ENCODE data around the gene RAB40C. TPM values are rescaled to one million over a fixed set of nuclear protein-coding genes. Genes with fewer than 3 reads are reported as not detected.

The RAB40C gene
- total RNA-seq, 1 donor from 2014 or later: 31.6 TPM

DNA sequence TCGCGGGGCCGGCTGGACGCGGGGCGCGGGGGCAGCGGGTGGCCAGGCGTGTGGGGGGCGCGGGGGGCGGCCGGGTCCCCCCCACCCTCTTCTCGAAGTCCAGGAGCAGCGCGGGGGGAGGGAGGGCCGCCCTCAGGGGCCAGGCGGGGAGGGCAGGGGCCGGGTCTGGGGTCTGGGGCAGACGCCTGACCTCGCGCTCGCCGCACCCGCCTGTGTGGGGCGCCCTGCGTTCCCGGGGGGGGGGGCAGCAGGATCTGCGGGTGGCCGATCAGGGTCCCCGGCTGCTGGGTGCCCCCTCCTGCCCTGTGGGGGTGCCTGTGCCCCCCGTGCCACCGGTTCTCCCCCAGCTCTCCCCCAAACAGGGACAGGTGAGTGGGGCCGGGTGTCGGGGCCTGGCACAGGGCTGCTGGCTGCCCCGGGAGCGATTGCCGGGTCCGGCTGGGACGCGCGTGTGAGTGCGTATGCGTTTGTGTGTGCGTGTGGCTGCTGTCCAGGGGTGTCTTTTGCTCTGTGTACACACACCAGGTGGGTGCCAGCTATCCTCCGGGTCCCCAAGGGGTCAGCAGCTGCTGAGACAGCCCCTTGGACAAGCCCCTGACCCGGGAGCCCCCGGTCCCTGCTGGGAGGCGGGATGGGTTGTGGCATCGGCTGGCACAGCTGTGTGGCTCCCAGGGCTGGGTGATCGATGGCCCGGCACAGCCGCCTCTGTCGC is 29.0 kb upstream of the RAB40C start:
- H3K27ac Mint-ChIP-seq (ENCODE audit: unreplicated experiment): no peak overlapping the region
- H3K27me3 Mint-ChIP-seq (ENCODE audit: low read depth): peaks cover 43% of the 10 kb centered on the region
- DNase-seq (ENCODE audit: low read depth, low spot score): no peak
- no peak for TF ChIP-seq CTCF (conservative IDR thresholded peaks at IDR 0.05)
- H3K9me3 Mint-ChIP-seq: no peaks in the 10 kb centered on the region
- H3K36me3 Mint-ChIP-seq (ENCODE audit: low read depth): no peaks in the 10 kb centered on the region
- no peak overlapping the region for H3K4me3 Mint-ChIP-seq
- H3K4me1 Mint-ChIP-seq: peaks cover 4% of the 10 kb centered on the region

GRCh38 chr16:561413-561794 is 28.5 kb upstream of the RAB40C start:
- DNase-seq (ENCODE audit: low read depth, low spot score): no peak
- no peaks in the 10 kb centered on the region for H3K36me3 Mint-ChIP-seq (ENCODE audit: low read depth)
- H3K4me3 Mint-ChIP-seq: no peak overlapping the region
- H3K9me3 Mint-ChIP-seq: no peaks in the 10 kb centered on the region
- H3K4me1 Mint-ChIP-seq: peaks cover 4% of the 10 kb centered on the region
- no peak for TF ChIP-seq CTCF (conservative IDR thresholded peaks at IDR 0.05)
- H3K27ac Mint-ChIP-seq (ENCODE audit: unreplicated experiment): no peak overlapping the region
- H3K27me3 Mint-ChIP-seq (ENCODE audit: low read depth): peaks cover 43% of the 10 kb centered on the region

GRCh38 chr16:561957-562938 is 27.6 kb upstream of the RAB40C start:
- no peak overlapping the region for H3K27ac Mint-ChIP-seq (ENCODE audit: unreplicated experiment)
- no peak for TF ChIP-seq CTCF (conservative IDR thresholded peaks at IDR 0.05)
- peak overlapping the region; percentile 27 for H3K4me3 Mint-ChIP-seq
- no peaks in the 10 kb centered on the region for H3K9me3 Mint-ChIP-seq
- peaks cover 42% of the 10 kb centered on the region for H3K27me3 Mint-ChIP-seq (ENCODE audit: low read depth)
- peaks cover 8% of the 10 kb centered on the region for H3K4me1 Mint-ChIP-seq
- H3K36me3 Mint-ChIP-seq (ENCODE audit: low read depth): no peaks in the 10 kb centered on the region
- DNase-seq (ENCODE audit: low read depth, low spot score): no peak

DNA sequence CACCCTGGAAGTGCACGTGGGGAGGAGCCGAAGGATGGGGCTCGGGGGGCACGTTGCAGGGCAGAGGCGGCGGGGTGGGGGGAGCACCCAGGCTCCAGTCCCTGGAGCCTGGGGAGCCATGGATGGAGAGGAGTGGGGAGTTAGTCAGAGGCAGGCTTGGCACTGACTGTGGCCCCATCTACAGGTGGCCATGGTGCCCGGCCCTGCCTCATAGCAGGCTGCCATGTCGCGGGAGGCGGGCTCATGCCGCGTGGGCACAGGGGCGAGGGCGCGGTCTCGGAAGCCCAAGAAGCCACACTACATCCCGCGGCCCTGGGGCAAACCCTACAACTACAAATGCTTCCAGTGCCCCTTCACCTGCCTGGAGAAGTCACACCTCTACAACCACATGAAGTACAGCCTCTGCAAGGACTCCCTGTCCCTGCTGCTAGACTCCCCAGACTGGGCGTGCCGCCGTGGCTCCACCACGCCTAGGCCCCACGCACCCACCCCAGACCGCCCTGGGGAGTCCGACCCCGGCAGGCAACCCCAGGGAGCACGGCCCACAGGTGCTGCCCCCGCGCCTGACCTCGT is 26.7 kb upstream of the RAB40C start:
- Mint-ChIP-seq H3K27ac (ENCODE audit: unreplicated experiment) (no peak overlapping the region), H3K4me3 (peak overlapping the region; percentile 27), H3K4me1 (peaks cover 8% of the 10 kb centered on the region), H3K36me3 (ENCODE audit: low read depth) (no peaks in the 10 kb centered on the region), H3K9me3 (no peaks in the 10 kb centered on the region), H3K27me3 (ENCODE audit: low read depth) (peaks cover 36% of the 10 kb centered on the region)
- no peak for DNase-seq (ENCODE audit: low read depth, low spot score)
- TF ChIP-seq CTCF (conservative IDR thresholded peaks at IDR 0.05): no peak

- no peak overlapping the region for H3K4me3 Mint-ChIP-seq
- no peak overlapping the region for H3K27ac Mint-ChIP-seq (ENCODE audit: unreplicated experiment)
- H3K4me1 Mint-ChIP-seq: peaks cover 12% of the 10 kb centered on the region
- TF ChIP-seq CTCF (conservative IDR thresholded peaks at IDR 0.05): no peak
- DNase-seq (ENCODE audit: low read depth, low spot score): no peak
- peaks cover 23% of the 10 kb centered on the region for H3K27me3 Mint-ChIP-seq (ENCODE audit: low read depth)
- H3K9me3 Mint-ChIP-seq: no peaks in the 10 kb centered on the region
- H3K36me3 Mint-ChIP-seq (ENCODE audit: low read depth): no peaks in the 10 kb centered on the region
Observed at GRCh38 chr16:564690-565418, 25.0 kb upstream of the RAB40C start.
